IPS-18a (cell line): ENCODE data around the gene SERPINB2.

ENCODE experiments used
- H3K27ac ChIP-seq: one replicate; pipeline ENCODE4 v1.5.1; 2013; ENCODE audit warnings: low read length
- H3K27me3 ChIP-seq: one replicate; pipeline ENCODE4 v1.6.1; 2013; ENCODE audit warnings: mild to moderate bottlenecking, low read length; ENCODE audit not compliant: control insufficient read depth, insufficient read depth
- H3K36me3 ChIP-seq: one replicate; pipeline ENCODE4 v1.6.1; 2013; ENCODE audit warnings: low read depth, low read length; ENCODE audit not compliant: control insufficient read depth
- H3K4me1 ChIP-seq: one replicate; pipeline ENCODE4 v1.6.1; 2013; ENCODE audit warnings: low read depth, low read length; ENCODE audit not compliant: control insufficient read depth
- H3K4me3 ChIP-seq: one replicate; pipeline ENCODE4 v1.5.1; 2013; ENCODE audit warnings: low read length
- H3K9ac ChIP-seq: one replicate; pipeline ENCODE4 v1.6.1; 2013; ENCODE audit warnings: mild to moderate bottlenecking, low read length, moderate library complexity
- H3K9me3 ChIP-seq: one replicate; pipeline ENCODE4 v1.6.1; 2013; ENCODE audit warnings: low read depth, low read length; ENCODE audit not compliant: control insufficient read depth

Gene SERPINB2

DNA sequence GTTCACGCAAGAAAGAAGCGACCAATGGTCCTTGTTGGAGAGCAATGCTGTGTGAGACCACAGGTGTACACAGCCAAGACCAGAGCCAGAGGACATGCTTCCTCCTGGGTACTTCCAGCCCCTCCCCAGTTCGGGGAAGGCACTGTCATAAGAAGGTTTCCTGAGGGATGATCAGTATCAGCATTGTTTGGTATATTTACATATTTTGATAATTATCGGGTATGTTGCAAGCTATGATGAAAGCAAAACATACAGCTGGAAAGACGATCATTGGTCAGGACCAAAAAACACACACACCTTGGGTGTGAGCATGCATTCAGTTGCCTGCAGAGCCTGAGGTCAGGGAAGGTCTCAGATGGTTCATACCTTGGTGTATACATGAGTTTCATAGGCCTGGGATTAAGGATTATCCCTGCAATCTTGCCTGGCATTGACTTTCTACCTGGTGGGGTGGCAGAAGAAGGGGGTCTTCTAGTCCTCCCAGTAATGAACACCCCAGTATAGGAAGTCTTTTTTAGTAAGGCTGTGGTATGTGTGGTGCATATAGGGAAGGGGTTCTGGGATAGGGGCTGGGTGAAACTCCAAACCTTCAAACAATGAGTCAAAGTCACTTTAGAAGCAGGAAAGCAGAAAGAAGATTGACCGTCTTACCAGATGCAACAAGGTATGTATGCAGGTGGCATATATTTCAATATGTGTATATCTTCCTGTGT is 2.9 kb downstream of the SERPINB2 start:
- Histone ChIP-seq H3K4me3 (no peak overlapping the region), H3K27me3 (no peaks in the 10 kb centered on the region), H3K36me3 (no peaks in the 10 kb centered on the region), H3K9me3 (no peaks in the 10 kb centered on the region), H3K9ac (no peak overlapping the region), H3K27ac (no peak overlapping the region), H3K4me1 (no peaks in the 10 kb centered on the region)

DNA sequence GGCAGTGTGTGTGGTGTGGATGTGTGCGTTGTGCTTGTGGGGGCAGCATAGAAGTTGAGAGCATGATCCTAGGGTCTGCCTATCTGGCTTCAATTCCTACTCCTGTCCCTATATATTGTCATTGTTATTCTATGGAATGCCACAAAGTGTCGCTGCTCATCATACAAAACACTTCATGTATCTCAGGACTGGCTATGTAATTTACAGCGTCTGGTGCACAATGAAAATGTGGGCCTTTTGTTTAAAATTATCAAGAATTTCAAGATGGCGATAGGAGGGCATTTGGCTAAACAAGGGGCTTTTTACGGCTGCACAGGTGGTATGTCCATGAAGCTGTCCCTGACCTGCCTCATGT is 3.4 kb downstream of the SERPINB2 start:
- Histone ChIP-seq H3K9me3 (no peaks in the 10 kb centered on the region), H3K9ac (no peak overlapping the region), H3K4me1 (no peaks in the 10 kb centered on the region), H3K4me3 (no peak overlapping the region), H3K27ac (no peak overlapping the region), H3K27me3 (no peaks in the 10 kb centered on the region), H3K36me3 (no peaks in the 10 kb centered on the region)

- H3K36me3 ChIP-seq: no peaks in the 10 kb centered on the region
- no peaks in the 10 kb centered on the region for H3K27me3 ChIP-seq
- no peak overlapping the region for H3K27ac ChIP-seq
- no peaks in the 10 kb centered on the region for H3K4me1 ChIP-seq
- no peaks in the 10 kb centered on the region for H3K9me3 ChIP-seq
- H3K9ac ChIP-seq: no peak overlapping the region
- no peak overlapping the region for H3K4me3 ChIP-seq
Observed at GRCh38 chr18:63892566-63892965, 5.1 kb downstream of the SERPINB2 start.

- Histone ChIP-seq H3K27me3 (no peaks in the 10 kb centered on the region), H3K9ac (no peak overlapping the region), H3K4me1 (no peaks in the 10 kb centered on the region), H3K4me3 (no peak overlapping the region), H3K9me3 (no peaks in the 10 kb centered on the region), H3K36me3 (no peaks in the 10 kb centered on the region), H3K27ac (no peak overlapping the region)
Observed at GRCh38 chr18:63894106-63894772, 6.7 kb downstream of the SERPINB2 start.

DNA sequence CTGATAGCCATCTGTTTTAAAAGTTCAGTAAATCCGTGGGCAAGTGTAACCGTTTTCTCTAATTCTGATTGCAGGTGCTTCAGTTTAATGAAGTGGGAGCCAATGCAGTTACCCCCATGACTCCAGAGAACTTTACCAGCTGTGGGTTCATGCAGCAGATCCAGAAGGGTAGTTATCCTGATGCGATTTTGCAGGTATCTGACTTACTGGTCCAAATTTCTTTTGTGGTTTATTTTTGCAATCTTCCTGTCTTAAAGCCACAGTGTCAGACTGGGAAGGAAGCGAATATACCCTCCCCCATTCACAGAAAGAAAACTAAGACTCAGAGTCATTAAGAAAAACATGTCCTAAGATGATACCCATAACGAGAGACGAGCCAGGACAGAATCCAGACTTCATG is 7.7 kb downstream of the SERPINB2 start:
- Histone ChIP-seq H3K9me3 (no peaks in the 10 kb centered on the region), H3K9ac (no peak overlapping the region), H3K27ac (no peak overlapping the region), H3K27me3 (no peaks in the 10 kb centered on the region), H3K36me3 (no peaks in the 10 kb centered on the region), H3K4me3 (no peak overlapping the region), H3K4me1 (no peaks in the 10 kb centered on the region)

GRCh38 chr18:63897072-63897471 is 9.6 kb downstream of the SERPINB2 start:
- Histone ChIP-seq H3K27ac (no peak overlapping the region), H3K9ac (no peak overlapping the region), H3K9me3 (no peaks in the 10 kb centered on the region), H3K27me3 (no peaks in the 10 kb centered on the region), H3K4me1 (no peaks in the 10 kb centered on the region), H3K36me3 (no peaks in the 10 kb centered on the region), H3K4me3 (no peak overlapping the region)

DNA sequence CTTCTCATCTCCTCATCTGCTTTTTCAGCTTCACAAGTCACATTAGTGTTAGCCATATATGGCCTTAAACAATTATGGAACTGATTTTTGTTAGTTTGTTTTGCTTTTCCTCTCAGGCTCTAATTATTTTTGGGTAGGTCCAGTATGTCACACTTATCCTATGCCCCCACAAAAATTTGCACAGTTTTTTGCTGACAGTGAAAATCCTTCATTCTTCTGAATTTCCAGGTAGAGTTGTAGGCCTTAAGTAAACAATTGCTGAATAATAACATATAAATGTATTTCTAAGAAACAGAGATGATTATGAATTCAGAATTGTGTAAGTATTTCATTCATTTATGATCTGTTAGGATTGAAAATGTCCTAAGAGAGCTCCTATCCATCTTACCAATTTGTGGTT is 11.7 kb downstream of the SERPINB2 start:
- H3K36me3 ChIP-seq: no peaks in the 10 kb centered on the region
- H3K9ac ChIP-seq: no peak overlapping the region
- H3K4me3 ChIP-seq: no peak overlapping the region
- H3K27me3 ChIP-seq: no peaks in the 10 kb centered on the region
- H3K27ac ChIP-seq: no peak overlapping the region
- H3K4me1 ChIP-seq: no peaks in the 10 kb centered on the region
- no peaks in the 10 kb centered on the region for H3K9me3 ChIP-seq

DNA sequence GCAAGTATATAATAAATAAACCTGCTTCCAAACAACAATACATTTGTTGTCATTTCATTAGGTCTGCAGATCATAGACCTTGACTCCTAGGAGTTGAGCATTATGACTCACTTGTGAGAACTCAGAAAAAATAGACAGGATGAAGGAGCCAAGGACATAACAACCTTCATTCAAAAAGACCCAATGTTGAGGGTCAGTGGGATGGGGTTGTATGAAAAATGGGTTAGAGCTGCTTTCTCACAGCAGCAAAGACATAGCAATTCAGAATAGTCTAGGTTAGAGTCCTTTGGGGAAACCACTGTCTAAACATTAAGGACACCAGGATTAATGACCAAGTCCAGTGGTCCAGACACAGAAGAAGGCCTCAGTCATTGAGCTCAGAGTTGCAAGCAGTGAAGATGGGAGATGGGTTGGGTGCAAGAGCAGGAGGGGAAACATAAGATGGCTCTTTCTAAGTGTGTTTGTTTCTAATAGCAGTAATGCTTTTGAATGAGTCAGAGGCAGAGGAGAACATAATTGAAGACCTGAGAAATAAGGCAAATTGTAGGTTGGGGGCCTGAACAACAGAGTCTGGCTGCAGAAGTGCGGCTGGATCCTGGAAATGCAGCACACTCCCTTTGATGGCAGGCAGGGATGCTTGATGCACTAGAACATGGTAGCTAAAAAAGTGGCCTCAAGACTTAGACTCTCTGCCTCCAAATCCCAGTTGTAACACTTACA is 16.5 kb downstream of the SERPINB2 start:
- Histone ChIP-seq H3K27me3 (no peaks in the 10 kb centered on the region), H3K9ac (no peak overlapping the region), H3K36me3 (no peaks in the 10 kb centered on the region), H3K4me3 (no peak overlapping the region), H3K27ac (no peak overlapping the region), H3K4me1 (peaks cover 7% of the 10 kb centered on the region), H3K9me3 (no peaks in the 10 kb centered on the region)

GRCh38 chr18:63904694-63905093 is 17.2 kb downstream of the SERPINB2 start:
- no peaks in the 10 kb centered on the region for H3K36me3 ChIP-seq
- no peaks in the 10 kb centered on the region for H3K9me3 ChIP-seq
- H3K27ac ChIP-seq: no peak overlapping the region
- H3K4me3 ChIP-seq: no peak overlapping the region
- H3K27me3 ChIP-seq: no peaks in the 10 kb centered on the region
- H3K4me1 ChIP-seq: peaks cover 7% of the 10 kb centered on the region
- no peak overlapping the region for H3K9ac ChIP-seq

DNA sequence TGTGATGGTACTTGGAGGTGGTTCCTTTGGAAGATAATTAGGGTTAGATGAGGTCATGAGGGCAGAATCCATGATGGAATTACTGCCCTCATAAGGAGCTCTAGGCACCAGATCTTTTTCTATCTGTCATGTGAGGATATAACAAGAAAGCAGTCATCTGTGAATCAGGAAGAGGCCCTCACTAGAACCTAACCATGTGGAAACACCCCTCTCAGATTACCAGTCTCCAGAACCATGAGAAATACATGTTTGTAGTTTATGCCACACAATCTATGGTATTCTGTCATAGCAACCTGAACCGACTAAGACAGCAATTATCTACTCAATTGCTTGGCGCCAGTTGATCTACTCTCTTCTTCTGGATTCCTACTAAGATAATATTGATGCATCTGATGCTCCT is 17.9 kb downstream of the SERPINB2 start:
- Histone ChIP-seq H3K27ac (no peak overlapping the region), H3K9ac (no peak overlapping the region), H3K4me1 (peaks cover 7% of the 10 kb centered on the region), H3K9me3 (no peaks in the 10 kb centered on the region), H3K4me3 (no peak overlapping the region), H3K27me3 (no peaks in the 10 kb centered on the region), H3K36me3 (no peaks in the 10 kb centered on the region)

DNA sequence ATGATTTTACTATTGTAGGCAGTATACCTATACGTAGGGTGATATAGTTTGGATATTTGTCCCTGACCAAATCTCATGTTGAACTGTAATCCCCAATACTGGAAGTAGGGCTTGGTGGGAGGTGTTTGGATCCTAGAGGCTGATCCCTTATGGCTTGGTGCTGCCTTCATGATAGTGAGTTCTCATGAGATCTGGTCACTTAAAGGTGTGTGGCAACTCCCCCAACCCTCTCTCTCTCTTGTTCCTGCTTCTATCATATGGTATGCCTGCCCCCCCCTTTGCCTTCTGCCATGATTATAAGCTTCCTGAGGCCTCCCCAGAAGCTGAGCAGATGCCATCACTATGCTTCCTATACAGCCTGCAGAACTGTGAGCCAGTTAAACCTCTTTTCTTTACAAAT is 18.6 kb downstream of the SERPINB2 start:
- H3K9ac ChIP-seq: no peak overlapping the region
- H3K4me1 ChIP-seq: peaks cover 7% of the 10 kb centered on the region
- H3K27ac ChIP-seq: no peak overlapping the region
- H3K27me3 ChIP-seq: no peaks in the 10 kb centered on the region
- no peak overlapping the region for H3K4me3 ChIP-seq
- no peaks in the 10 kb centered on the region for H3K36me3 ChIP-seq
- no peaks in the 10 kb centered on the region for H3K9me3 ChIP-seq

- no peaks in the 10 kb centered on the region for H3K27me3 ChIP-seq
- no peaks in the 10 kb centered on the region for H3K36me3 ChIP-seq
- no peak within 1 kb of the TSS for H3K27ac ChIP-seq
- no peak within 1 kb of the TSS for H3K9ac ChIP-seq
- H3K4me1 ChIP-seq: peaks cover 7% of the 10 kb centered on the region
- H3K9me3 ChIP-seq: no peaks in the 10 kb centered on the region
- H3K4me3 ChIP-seq: no peak within 1 kb of the TSS
Observed at GRCh38 chr18:63907664-63908063, 20.2 kb downstream of the SERPINB2 start, which contains the start of gene SERPINB10. TSS of gene SERPINB10 (plus strand) at chr18:63907958. CDS start at chr18:63915511, 7,553 bp downstream.
